ENCODE measurements around the gene ASB7.

- TF ChIP-seq POLR2AphosphoS5 (IDR thresholded peaks at IDR 0.05), result peak in 1 of 3 donors; percentile 13
- no peak for TF ChIP-seq CTCF (IDR thresholded peaks at IDR 0.05)
- TF ChIP-seq POLR2A (IDR thresholded peaks at IDR 0.05), result no peak
- no peak for TF ChIP-seq EP300 (IDR thresholded peaks at IDR 0.05)
These were observed 83.8 kb downstream of the ASB7 start for GRCh38 chr15:100686021-100686724.

Data from suprapubic skin (tissue), 4 donors.